Measurements from ENCODE around the gene TULP4. TPM values are rescaled to one million over a fixed set of nuclear protein-coding genes. Genes with fewer than 3 reads are reported as not detected.

TULP4 gene
- total RNA-seq, 4 donors from 2014 or later = 129 to 170 (median 156) TPM

- Histone ChIP-seq H3K27me3 (no peaks in the 10 kb centered on the region), H3K27ac (replicated peaks in 1 of 4) (no peak overlapping the region), H3K4me3 (no peak overlapping the region), H3K36me3 (no peaks in the 10 kb centered on the region), H3K9me3 (no peaks in the 10 kb centered on the region), H3K4me1 (peaks cover 0 to 18% (median 16%) of the 10 kb centered on the region in 4 donors)
- no peak for TF ChIP-seq EP300 (IDR thresholded peaks at IDR 0.05)
- no peak for DNase-seq (ENCODE audit: extremely low spot score)
- intact Hi-C loops (cut with DNase I) = no loop called here
Observed at GRCh38 chr6:158361068-158361467, 48.8 kb downstream of the TULP4 start.

- intact Hi-C loops (cut with DNase I) = no loop called here
- Histone ChIP-seq H3K36me3 (no peaks in the 10 kb centered on the region), H3K27me3 (no peaks in the 10 kb centered on the region), H3K9me3 (no peaks in the 10 kb centered on the region), H3K4me1 (peaks cover 0 to 18% (median 15%) of the 10 kb centered on the region in 4 donors), H3K27ac (replicated peaks in 1 of 4) (no peak overlapping the region), H3K4me3 (no peak overlapping the region)
- DNase-seq (ENCODE audit: extremely low spot score) = no peak
- TF ChIP-seq POLR2AphosphoS5 (IDR thresholded peaks at IDR 0.05) (no peak), POLR2A (IDR thresholded peaks at IDR 0.05; ENCODE audit: low read depth) (no peak), EP300 (IDR thresholded peaks at IDR 0.05) (no peak)
- TF ChIP-seq, protein P1, sequence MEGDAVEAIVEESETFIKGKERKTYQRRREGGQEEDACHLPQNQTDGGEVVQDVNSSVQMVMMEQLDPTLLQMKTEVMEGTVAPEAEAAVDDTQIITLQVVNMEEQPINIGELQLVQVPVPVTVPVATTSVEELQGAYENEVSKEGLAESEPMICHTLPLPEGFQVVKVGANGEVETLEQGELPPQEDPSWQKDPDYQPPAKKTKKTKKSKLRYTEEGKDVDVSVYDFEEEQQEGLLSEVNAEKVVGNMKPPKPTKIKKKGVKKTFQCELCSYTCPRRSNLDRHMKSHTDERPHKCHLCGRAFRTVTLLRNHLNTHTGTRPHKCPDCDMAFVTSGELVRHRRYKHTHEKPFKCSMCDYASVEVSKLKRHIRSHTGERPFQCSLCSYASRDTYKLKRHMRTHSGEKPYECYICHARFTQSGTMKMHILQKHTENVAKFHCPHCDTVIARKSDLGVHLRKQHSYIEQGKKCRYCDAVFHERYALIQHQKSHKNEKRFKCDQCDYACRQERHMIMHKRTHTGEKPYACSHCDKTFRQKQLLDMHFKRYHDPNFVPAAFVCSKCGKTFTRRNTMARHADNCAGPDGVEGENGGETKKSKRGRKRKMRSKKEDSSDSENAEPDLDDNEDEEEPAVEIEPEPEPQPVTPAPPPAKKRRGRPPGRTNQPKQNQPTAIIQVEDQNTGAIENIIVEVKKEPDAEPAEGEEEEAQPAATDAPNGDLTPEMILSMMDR (IDR thresholded peaks at IDR 0.05) = no peak
- 85% methylated on average over 5 of the region's 5 CpGs for WGBS
Observed at GRCh38 chr6:158361961-158362669, 49.9 kb downstream of the TULP4 start.

DNA sequence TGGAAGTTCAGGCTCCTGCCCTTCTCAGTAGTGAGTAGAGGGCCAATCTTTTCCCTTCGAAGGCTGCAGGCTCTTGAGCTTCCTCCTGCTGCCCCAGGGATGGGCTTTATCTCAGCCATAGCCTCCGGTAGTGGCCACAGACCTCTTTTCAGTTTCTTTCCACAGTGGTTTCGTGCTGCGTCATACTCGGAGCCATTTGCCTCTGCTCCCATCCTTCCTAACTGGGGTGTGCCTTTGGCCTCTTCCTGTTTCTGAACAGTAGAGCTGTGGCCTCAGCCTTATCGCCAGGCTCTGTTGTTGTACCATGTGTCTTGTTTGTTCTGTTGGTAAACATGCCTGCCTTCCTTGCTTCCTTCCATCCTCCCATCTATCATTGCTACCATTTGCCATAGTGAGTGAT lies 54.1 kb downstream of the TULP4 start:
- Histone ChIP-seq H3K27me3 (no peaks in the 10 kb centered on the region), H3K36me3 (no peaks in the 10 kb centered on the region), H3K4me3 (no peak overlapping the region), H3K4me1 (peaks cover 0 to 7% (median 4%) of the 10 kb centered on the region in 4 donors), H3K9me3 (no peaks in the 10 kb centered on the region), H3K27ac (replicated peaks in 1 of 4) (no peak overlapping the region)
- intact Hi-C loops (cut with DNase I) = no loop called here
- no peak for TF ChIP-seq POLR2A (IDR thresholded peaks at IDR 0.05; ENCODE audit: low read depth)
- no peak for TF ChIP-seq POLR2AphosphoS5 (IDR thresholded peaks at IDR 0.05)
- TF ChIP-seq, protein P1 (IDR thresholded peaks at IDR 0.05) = no peak
- TF ChIP-seq EP300 (IDR thresholded peaks at IDR 0.05) = no peak
- WGBS = 87% methylated on average over 6 of the region's 6 CpGs
- DNase-seq (ENCODE audit: extremely low spot score) = peak; percentile 74

DNA sequence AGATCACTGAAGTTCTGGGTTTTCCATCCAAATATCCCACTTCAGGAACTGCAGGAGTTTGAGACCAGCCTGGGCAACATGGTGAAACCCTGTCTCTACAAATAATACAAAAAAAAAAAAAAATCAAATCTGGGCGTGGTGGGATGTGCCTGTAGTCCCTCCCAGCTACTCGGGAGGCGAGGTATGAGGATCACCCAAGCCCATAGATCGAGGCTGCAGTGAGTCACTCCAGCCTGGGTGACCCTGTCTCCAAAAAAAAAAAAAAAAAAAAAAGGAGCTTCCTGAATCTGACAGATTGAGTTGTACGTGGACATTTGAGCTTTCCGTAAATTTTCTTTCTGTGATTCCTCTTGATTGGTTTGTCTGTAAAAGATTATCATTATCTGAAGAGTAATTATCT lies 55.6 kb downstream of the TULP4 start:
- Histone ChIP-seq H3K9me3 (no peaks in the 10 kb centered on the region), H3K36me3 (no peaks in the 10 kb centered on the region), H3K27me3 (no peaks in the 10 kb centered on the region), H3K27ac (replicated peaks in 1 of 4) (no peak overlapping the region), H3K4me3 (no peak overlapping the region), H3K4me1 (peaks cover 0 to 4% (median 0%) of the 10 kb centered on the region in 4 donors)
- no peak for DNase-seq (ENCODE audit: extremely low spot score)
- WGBS = 92% methylated on average over 6 of the region's 6 CpGs
- intact Hi-C loops (cut with DNase I) = no loop called here
- TF ChIP-seq, protein P1 (IDR thresholded peaks at IDR 0.05) = no peak
- TF ChIP-seq EP300 (IDR thresholded peaks at IDR 0.05) (no peak), POLR2A (IDR thresholded peaks at IDR 0.05; ENCODE audit: low read depth) (no peak), POLR2AphosphoS5 (IDR thresholded peaks at IDR 0.05) (no peak)

GRCh38 chr6:158369241-158369640 lies 57.0 kb downstream of the TULP4 start:
- intact Hi-C loops (cut with DNase I) = no loop called here
- Histone ChIP-seq H3K27ac (replicated peaks in 1 of 4) (no peak overlapping the region), H3K27me3 (no peaks in the 10 kb centered on the region), H3K36me3 (no peaks in the 10 kb centered on the region), H3K9me3 (no peaks in the 10 kb centered on the region), H3K4me3 (no peak overlapping the region), H3K4me1 (peaks cover 0 to 10% (median 0%) of the 10 kb centered on the region in 4 donors)
- peak; percentile 31 for DNase-seq (ENCODE audit: extremely low spot score)
- TF ChIP-seq POLR2AphosphoS5 (IDR thresholded peaks at IDR 0.05) (no peak), EP300 (IDR thresholded peaks at IDR 0.05) (no peak), POLR2A (IDR thresholded peaks at IDR 0.05; ENCODE audit: low read depth) (no peak)
- TF ChIP-seq, protein P1 (IDR thresholded peaks at IDR 0.05) = no peak
- 92% methylated on average over 4 of the region's 4 CpGs for WGBS
